Stimulated activated naive CD4-positive, alpha-beta T cell (primary cell): ENCODE measurements around the gene FUS.
"Not testable (repeated sequence)": the region's sequence is repeated elsewhere in the genome, so short reads cannot be mapped to it uniquely, and the experiment has no call there.

Experiments
- DNase-seq, 6 experiments: peaks; one replicate each; lab custom pipeline; 2025; lab: John Stamatoyannopoulos, UW

The FUS gene

DNA sequence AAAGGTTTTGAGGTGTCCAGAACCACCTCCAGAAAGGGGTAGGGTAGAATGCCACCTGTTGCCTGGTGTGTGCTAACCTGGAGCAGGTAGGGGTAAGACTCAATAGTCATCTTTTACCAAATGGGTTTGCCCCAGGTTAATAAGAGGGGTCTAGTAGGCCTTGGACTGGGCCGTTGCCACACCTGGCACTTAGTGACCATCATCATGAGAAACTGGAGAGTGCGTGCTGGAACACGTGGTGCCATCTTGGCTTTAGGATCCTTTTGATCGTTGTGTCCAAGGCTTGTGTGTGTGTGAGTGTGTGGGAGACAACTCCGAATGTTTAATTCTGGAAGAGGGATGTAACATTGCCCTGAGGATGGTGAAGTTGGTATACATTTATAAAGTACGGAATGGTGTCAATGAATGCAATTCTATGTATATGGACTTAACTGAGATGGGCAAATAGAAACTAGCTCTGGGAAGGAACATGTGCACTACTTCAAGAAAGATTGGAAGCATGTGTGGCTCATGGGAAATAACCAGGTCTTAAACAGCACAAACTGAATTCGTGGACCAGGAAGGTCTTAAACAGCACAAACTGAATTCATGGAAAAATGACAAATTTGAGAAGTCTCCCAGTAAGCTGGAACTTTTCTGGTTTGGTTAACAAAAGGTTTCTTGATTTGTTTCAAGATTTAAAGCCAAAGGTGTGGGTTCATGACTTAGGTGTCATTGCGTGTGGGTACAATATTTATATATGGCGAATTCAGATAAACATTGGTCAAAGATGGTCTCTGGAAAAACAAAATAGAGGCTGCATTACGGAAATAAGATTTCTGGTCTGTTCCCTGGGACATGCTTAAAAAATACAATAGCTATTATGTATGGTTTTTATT lies 7.2 kb downstream of the FUS start:
- no peak for DNase-seq

DNA sequence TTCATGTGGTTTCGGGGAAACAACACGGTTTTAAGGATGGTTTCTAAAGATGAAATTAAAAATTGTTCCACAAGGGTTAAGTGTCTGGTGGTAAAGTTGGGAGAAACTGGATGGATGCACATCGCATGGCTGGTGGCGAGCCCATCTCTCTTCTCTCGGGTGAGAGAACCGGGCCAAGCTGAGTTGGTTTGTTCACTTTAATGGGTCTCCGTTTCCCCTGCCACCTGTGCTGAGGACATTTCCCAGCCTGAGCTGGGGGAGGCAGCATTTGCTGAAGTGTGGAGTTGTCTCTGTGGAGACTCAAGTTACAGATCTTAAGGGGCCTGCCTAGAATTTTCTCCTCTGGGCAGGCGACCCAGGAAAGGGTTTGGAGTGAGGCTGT lies 7.9 kb downstream of the FUS start:
- DNase-seq = no peak

DNA sequence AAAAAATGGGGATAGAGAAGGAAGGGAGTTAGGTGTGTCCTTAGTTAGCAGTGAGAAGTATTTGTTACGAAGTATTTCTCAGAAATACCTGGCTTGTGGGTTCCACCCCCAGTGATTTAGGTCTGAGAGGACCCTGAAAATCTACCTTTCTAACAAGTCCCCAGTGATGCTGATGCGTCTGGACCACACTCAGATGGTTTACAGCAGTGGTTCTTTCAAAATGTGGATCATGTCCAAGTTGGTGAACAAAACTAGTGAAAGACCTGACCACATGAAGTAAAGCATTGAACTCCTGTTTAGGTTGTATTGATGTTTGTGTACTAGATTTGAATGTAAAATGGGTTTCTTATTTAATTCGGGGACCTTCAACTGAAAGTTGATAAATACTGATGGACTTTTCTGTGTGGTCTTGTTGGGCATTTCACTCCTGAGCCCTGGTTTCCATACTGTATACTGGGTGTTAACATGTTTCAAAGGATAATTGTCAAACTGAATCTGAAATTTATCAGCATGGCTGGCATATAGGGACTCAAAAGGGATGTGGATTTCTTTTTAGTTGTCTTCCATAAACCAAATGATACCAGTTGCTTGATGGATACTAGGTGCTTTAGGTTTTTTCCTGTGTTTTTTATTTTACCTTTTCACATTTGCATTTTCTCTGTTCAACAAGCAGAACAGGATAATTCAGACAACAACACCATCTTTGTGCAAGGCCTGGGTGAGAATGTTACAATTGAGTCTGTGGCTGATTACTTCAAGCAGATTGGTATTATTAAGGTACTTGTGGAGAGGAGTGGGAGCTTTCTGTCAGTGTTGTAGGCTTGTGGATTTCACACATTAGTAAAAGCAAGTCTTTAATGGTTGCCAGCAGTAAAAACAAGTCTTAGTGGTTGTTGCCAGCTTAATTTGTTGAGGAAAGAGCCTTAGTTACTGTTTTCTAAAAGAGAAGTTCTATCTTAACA lies 8.8 kb downstream of the FUS start:
- DNase-seq = no peak

DNA sequence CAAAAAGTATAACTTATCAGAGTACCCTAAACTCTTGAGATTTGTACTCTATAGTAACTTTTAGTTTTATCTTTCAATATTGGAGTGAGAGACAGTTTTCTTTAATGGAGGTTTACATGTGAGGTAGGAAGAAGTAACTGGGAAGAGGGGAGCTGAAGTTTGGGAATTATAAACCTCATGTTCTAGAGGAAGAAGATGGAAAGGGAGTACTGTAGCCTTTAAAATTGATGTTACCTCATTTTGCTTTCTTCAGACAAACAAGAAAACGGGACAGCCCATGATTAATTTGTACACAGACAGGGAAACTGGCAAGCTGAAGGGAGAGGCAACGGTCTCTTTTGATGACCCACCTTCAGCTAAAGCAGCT lies 9.5 kb downstream of the FUS start:
- no peak for DNase-seq

DNA sequence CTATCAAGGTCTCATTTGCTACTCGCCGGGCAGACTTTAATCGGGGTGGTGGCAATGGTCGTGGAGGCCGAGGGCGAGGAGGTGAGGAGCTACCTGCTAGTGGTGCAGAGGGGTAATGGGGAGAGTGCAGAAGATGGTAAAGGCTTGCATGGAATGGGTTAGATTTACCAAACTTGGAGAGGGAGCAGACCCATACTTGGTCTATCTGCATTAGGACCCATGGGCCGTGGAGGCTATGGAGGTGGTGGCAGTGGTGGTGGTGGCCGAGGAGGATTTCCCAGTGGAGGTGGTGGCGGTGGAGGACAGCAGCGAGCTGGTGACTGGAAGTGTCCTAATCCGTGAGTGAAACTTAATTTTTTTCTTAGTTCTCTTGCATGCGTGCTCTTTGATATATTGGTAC lies 10.1 kb downstream of the FUS start:
- DNase-seq = no peak

DNA sequence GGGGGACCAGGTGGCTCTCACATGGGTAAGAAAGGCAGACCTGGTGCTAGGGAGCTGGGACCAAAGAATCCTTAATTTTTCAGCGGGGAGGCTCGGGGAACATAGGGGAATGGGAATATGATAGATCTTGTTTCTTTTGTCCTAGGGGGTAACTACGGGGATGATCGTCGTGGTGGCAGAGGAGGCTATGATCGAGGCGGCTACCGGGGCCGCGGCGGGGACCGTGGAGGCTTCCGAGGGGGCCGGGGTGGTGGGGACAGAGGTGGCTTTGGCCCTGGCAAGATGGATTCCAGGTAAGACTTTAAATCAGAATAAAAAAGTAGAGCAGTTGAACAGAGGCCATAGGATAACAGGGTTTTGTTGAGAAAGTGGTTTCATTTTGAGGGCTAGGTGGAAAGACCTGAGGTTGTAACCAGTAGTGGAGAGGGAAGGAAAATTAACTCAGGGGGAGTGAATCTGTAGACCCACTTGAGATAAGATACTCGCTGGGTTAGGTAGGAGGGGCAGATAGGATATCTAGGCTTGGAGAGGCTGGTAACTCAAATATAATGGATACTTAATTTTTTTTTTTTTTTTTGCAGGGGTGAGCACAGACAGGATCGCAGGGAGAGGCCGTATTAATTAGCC lies 11.0 kb downstream of the FUS start:
- DNase-seq = no peak

DNA sequence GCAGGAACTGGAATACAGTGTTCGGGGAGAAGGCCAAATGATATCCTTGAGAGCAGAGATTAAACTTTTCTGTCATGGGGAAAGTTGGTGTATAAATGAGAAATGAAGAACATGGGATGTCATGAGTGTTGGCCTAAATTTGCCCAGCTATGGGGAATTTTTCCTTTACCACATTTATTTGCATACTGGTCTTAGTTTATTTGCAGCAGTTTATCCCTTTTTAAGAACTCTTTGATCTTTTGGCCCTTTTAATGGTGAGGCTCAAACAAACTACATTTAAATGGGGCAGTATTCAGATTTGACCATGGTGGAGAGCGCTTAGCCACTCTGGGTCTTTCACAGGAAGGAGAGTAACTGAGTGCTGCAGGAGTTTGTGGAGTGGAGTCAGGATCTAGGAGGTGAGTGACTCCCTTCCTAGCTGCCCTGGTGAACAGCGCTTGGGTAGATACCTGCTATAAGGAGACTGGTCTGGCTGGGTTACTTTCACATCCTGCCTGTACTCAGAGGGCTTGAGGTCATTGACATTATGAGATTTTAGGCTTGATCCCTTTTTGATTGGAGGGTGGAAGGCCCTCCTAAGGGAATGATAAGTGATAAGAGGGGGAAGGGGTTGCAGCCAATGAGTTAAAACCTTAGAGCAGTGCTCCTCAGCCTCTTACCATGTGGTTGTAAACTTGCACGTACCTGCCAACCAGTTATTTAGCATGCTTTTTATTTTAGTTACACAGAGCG lies 11.9 kb downstream of the FUS start:
- DNase-seq = no peak

DNA sequence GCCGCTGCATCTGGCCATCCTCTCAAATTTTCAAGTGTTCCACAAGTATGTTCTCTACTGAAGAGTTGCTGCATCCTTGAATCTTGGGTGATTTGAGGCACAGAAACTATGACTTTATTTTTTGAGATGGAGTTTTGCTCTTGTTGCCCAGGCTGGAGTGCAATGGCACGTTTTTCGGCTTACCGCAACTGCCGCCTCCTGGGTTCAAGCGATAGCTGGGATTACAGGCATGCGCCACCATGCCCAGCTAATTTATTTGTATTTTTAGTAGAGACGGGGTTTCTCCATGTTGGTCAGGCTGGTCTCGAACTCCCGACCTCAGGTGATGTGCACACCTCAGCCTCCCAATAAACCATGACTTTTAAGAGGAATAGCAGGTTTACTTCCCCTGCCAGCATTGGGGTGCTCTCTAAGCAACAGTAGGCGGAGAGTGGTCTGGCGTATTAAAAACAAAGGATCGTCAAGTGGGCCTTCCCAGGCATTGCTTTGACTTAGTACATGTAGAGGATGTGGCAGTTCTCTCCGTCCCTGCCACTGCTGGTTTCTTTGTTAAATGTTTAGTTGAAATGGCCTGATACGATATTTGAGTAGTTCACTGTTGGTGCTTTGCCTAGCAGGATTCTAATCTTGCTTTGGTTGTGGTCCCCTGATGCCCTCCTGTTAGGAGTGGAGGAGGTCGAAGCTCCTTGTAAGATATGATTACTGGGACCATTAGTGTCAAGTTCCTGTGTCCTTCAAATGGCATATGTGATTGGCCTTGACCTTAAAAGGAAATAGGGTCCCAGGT lies 13.1 kb downstream of the FUS start:
- no peak for DNase-seq

DNA sequence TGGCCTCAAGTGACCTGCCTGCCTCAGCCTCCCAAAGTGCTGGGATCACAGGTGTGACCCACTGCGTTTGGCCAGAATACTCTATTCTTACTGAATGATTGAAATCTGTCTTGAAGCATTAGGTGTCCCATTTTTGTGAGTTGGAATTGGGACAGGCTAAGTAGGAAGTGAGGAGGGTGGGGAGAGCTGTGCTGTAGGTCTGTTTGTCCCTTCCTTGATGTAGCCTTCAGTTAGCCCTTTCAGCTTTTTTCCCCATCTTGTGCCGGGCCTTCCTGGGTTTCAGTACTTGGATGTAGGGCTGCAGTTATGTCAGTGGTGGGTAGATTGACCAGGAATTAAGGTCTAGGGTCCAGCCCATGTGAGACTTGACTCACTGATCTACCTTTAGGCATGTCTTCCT lies 13.9 kb downstream of the FUS start:
- DNase-seq = no peak

DNA sequence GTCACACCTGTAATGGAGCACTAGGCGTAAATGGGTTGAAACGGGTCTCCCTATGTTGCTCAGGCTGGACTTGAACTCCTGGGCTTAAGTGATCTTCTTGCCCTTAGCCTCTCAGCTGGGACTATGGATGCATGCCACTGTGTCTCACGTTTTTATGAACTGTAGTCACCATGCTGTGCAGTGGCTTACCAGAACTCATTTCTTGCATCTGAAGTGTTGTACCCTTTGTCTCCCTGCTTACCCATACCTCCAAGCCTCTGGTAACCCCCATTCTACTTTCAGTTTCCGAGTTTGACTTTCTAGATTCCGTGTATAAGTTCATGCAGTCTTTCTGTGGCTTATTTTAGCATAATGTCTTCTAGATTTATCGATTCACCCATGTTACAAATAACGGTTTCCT lies 15.0 kb downstream of the FUS start:
- no peak for DNase-seq

DNA sequence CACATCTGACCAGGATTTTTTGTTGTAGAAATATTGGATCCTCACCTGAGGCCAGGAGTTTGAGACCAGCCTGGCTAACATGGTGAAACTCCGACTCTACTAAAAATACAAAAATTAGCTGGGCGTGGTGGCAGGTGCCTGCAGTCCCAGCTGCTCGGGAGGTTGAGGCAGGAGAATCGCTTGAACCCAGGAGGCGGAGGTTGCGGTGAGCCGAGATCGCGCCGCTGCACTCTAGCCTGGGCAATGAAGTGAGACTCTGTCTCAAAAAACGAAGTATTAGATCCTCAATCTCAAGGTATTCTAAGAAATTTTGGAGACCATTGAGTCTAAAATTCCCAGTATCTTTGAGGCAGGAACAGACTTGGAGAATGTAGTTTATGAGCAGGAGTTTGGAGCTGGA lies 15.9 kb downstream of the FUS start:
- not testable (repeated sequence) for DNase-seq

DNA sequence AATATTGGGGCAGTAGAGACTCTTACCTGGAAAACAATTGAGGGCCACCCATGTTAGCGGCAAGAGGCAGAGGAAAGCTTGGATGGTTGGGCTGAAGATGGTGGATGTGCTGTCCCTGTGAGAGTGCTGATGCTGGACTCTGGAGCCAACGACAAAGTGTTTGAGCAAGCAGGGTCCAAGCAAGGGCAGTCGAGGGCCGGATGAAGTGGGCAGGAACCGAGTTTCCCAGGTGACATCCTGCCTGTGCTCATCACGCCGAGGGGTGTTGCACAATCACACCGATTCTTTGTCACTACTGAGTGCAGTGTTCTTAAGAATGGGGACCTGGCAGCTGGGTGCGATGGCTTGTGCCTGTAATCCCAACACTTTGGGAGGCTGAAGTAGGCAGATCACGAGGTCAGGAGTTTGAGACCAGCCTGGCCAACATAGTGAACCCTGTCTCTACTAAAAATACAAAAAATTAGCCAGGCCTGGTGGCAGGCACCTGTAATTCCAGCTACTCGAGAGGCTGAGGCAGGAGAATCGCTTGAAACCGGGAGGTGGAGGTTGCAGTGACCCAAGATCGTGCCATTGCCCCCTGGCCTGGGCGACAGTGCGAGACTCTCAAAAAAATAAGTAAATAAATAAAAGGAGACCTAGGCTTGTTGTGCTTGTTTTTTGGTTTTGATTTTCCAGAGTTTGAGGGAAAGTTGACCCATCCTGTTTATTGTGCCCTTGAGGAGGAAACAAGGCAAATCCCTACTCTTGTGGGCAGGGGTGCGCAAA lies 16.6 kb downstream of the FUS start:
- DNase-seq = no peak

DNA sequence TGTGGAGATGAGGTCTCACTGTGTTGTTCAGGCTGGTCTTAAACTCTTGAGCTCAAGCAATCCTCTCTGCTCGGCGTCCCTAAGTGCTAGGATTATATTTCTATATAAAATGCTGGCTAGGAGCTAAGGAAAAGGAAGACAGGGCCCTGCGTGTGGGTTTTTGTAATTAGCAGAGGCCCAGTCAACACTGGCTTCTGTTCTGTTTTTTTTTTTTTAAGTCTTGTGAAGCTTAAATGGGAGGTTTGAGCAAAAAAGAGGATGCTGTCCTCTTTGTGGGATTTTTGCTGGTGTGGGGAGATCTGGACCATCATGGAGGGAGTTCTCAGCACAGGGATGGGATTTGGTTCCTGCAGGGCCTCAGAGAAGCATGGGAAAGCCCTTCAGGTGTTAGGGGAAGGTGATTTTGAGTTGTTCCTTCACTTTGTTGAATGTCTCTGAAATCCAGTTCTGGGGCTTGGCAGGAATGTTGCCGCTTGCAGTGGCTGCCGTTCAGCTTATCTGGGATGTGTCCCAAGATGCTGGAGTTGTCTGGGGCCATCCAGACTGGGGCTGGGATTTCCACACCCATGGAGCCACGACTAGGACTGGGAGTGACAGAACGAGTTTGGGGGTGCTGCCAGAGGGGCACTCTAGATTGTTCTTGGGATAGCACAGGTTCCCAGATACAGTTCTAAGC lies 18.4 kb downstream of the FUS start:
- no peak for DNase-seq

DNA sequence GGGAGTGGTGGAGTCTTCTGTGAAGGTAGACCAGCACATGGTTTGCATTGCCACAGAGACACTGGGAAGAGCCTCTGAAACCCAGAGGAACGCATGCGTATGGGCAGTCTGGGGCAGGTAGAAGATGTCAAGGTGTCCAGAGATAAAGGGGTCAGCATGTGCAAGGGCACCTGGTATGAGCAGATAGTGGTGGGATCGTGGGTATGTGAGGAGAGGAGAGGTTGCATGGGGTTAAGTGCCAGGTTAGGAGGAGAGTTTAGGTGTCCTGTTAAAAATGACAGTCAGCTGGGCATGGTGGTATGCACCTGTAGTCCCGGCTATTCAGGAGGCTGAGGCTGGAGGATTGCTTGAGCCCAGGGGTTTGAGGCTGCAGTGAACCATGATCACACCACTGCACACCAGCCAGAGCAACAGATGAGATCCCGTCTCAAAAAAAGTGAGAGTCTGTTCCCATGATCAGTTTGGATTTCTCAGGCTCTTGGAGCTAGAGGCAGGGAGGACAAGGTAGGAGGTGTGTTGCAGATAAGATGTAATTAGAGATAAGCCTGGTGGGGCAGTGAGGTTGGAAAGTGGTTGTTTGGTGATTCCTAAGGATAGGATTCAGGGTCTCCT lies 19.6 kb downstream of the FUS start:
- DNase-seq = no peak

DNA sequence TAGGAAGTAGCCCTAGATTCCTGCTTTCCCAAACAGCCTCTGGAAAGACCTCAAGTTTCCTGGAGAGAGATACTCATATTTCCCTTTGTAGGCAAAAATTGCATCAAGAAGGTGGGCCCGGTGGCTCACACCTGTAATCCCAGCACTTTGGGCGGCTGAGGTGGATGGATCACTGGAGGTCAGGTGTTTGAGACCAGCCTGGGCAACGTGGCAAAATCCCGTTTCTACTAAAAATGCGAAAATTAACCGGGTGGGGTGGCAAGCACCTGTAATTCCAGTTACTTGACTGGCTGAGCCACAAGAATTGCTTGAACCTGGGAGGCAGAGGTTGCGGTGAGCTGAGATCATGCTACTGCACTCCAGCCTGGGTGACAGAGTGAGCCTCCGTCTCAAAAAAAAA lies 20.2 kb downstream of the FUS start:
- not testable (repeated sequence) for DNase-seq

DNA sequence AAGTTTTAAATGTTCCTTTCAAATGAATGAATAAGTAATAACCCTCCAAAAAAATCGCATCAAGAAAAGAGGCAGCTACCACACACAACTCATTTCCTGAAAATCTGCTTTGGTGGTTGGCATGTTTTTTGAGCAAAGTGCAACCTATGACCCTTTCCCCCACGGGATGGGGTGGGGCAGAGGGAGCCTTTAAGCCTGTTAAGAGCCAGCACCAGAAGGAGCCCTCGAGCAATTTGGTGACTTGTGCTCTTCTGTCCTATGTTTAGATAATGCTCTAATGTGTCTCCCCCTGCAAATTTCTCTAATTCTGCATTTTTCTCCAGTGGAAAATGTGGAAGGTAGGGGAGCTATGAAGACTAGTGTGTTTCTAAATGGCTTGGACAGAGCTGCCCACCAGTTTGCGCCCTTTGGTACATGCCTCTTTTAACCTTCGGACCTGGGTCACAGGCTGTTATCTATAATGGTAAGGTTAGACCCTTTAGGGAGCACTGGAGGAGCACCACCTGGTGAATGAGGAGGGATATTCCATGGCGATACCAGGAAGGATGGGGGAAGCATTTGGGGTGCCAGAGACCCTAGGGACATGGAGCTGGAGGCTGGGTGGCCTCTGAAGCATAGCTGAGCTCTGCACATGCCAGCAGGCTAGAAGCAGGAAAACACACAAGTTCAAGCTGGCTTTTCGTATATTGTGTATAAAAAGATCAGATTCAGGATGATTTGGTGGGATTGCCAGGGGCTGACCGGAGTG lies 21.1 kb downstream of the FUS start:
- DNase-seq = peak; percentile 20 to 66 (median 35)

DNA sequence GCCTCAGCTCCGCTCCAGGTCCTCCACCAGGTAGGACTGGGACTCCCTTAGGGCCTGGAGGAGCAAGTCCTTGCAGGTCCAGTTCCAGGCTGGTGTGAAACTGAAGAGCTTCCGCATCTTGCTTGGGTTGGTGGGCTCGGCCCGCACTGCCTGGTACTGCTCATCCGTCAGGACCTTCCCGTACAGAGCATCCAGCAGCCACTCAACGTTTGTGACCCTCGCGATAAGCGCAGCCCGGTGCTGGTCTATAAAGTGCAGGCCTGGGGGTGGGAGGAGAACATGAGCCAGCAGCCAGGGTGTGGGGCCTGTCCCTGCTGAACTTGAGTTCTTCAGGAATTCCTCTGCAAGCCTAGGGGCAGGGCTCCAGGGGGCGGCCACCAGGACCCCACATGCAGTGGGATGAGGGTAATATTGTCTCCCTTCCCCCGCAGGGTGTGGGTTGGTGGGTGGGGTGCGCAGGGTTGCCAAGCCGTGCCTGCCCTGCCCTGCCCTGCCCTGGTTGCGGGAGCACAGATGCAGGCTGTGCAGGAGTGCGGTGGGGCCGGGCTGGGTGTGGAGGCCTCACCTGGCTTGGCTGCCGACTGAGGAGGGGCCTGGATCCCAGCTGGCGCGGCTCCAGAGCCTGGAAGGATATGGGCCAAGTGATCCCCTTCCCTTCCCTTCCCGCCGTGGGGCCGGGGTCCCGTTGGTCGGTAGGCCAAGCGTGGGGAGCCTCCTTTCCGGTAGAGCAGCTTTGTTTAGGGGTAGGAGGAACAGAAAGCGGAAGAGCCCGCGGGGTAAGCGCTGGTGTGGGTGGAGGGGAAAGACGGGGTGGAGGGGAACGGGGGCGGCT lies 21.9 kb downstream of the FUS start:
- peak; percentile 27 to 71 (median 45) for DNase-seq
